Naive thymus-derived CD4-positive, alpha-beta T cell (primary cell): ENCODE measurements around the gene KRT84. TPM values are rescaled to one million over a fixed set of nuclear protein-coding genes. Genes with fewer than 3 reads are reported as not detected.

ENCODE experiments used
- ATAC-seq: fragments of 150-1000 bp; cut with Tn5 transposase; 2 replicates; pipeline ENCODE4 v1.10.0; 2021; ENCODE audit warnings: mild to moderate bottlenecking, moderate library complexity
- CTCF ChIA-PET: fragments of 350-600 bp; sonication (Branson Sonifier 250); formaldehyde crosslinking; loops from one replicate; lab custom pipeline; 2021; ENCODE audit warnings: antibody characterized with exemption; lab: Charles Lee
- POLR2A ChIA-PET: fragments of 350-600 bp; sonication (Branson Sonifier 250); formaldehyde crosslinking; loops from one replicate; lab custom pipeline; 2021; ENCODE audit warnings: antibody characterized with exemption, inconsistent platforms; lab: Charles Lee
- DNase-seq, 9 donors: peaks; one replicate each; pipeline versions ENCODE4 v3.0.0 to v3.0.0-alpha.2; 2020 to 2022; ENCODE audit warnings: mixed read lengths in 1 of 9
- H3K27ac ChIP-seq: one replicate; pipeline ENCODE4 v1.7.0; 2013; ENCODE audit warnings: mild to moderate bottlenecking, low read depth, low read length, moderate library complexity
- H3K27me3 ChIP-seq, 2 donors: one replicate each; pipeline ENCODE4 v1.7.0; 2013; ENCODE audit warnings: low read length in 2 of 2, mild to moderate bottlenecking in 2 of 2, moderate library complexity in 2 of 2; ENCODE audit not compliant: control insufficient read depth in 2 of 2, insufficient read depth in 2 of 2
- H3K36me3 ChIP-seq, 3 experiments: 1 replicate in 2 of 3; 2 replicates in 1 of 3; pipeline ENCODE4 v1.7.0; 2013; ENCODE audit warnings: low read length in 3 of 3, mild to moderate bottlenecking in 3 of 3, moderate library complexity in 1 of 3; ENCODE audit not compliant: insufficient read depth in 3 of 3, control insufficient read depth in 2 of 3
- H3K4me1 ChIP-seq, 2 donors: one replicate each; pipeline ENCODE4 v1.7.0; 2013; ENCODE audit warnings: low read length in 2 of 2, mild to moderate bottlenecking in 2 of 2, moderate library complexity in 1 of 2; ENCODE audit not compliant: control insufficient read depth in 2 of 2, insufficient read depth in 2 of 2
- H3K4me3 ChIP-seq: 2 replicates; pipeline ENCODE4 v1.7.0; 2013; ENCODE audit warnings: mild to moderate bottlenecking, low read length
- H3K9me3 ChIP-seq, 3 experiments: 1 replicate in 2 of 3; 2 replicates in 1 of 3; pipeline ENCODE4 v1.7.0; 2013; ENCODE audit warnings: low read length in 3 of 3; ENCODE audit not compliant: control insufficient read depth in 2 of 3
- H3K27ac Mint-ChIP-seq, 9 donors: one replicate each; pipeline ENCODE4 v1.8.0; 2020 to 2022; ENCODE audit warnings: mixed read lengths in 9 of 9, mild to moderate bottlenecking in 8 of 9, moderate library complexity in 5 of 9, inconsistent platforms in 2 of 9
- H3K27me3 Mint-ChIP-seq, 5 donors: one replicate each; pipeline ENCODE4 v1.8.0; 2021 to 2022; ENCODE audit warnings: mixed read lengths in 5 of 5, mild to moderate bottlenecking in 1 of 5
- H3K36me3 Mint-ChIP-seq, 5 donors: one replicate each; pipeline ENCODE4 v1.8.0; 2020 to 2022; ENCODE audit warnings: mixed read lengths in 5 of 5, mild to moderate bottlenecking in 3 of 5, inconsistent platforms in 1 of 5
- H3K4me1 Mint-ChIP-seq, 7 donors: one replicate each; pipeline ENCODE4 v1.8.0; 2020 to 2022; ENCODE audit warnings: mixed read lengths in 7 of 7, mild to moderate bottlenecking in 3 of 7, inconsistent platforms in 1 of 7
- H3K4me3 Mint-ChIP-seq, 10 donors: one replicate each; pipeline ENCODE4 v1.8.0; 2020 to 2022; ENCODE audit warnings: mild to moderate bottlenecking in 10 of 10, mixed read lengths in 10 of 10, moderate library complexity in 6 of 10, inconsistent platforms in 2 of 10
- H3K9me3 Mint-ChIP-seq, 11 donors: one replicate each; pipeline ENCODE4 v1.8.0; 2020 to 2022; ENCODE audit warnings: mixed read lengths in 11 of 11, mild to moderate bottlenecking in 4 of 11, inconsistent platforms in 1 of 11, moderate library complexity in 1 of 11
- intact Hi-C, 2 donors: fragments of 100-400 bp; cut with micrococcal nuclease; formaldehyde crosslinking; loops; one replicate each; pipeline ENCODE4 v1.15.1; 2023
- polyA plus RNA-seq, 2 donors: library from polyadenylated mRNA; unstranded; fragments of 300-500 nt; fragmentation: Illumina TruSeq; gene quantifications; one replicate each; pipeline ENCODE4 v1.2.3, GENCODE V29; 2021
- total RNA-seq, 6 experiments: library from RNA in 5 of 6; stranded (reverse) in 5 of 6; gene quantifications; 1 replicate in 5 of 6; 2 replicates in 1 of 6; pipeline ENCODE4 v1.2.3 and lab custom pipeline; 2021 to 2026

Gene KRT84
- total and polyA plus RNA-seq, 7 experiments from 2014 or later: not detected

GRCh38 chr12:52399756-52400155 lies 14.3 kb upstream of the KRT84 start:
- Histone ChIP-seq H3K4me1 (no peaks in the 10 kb centered on the region), H3K27me3 (no peaks in the 10 kb centered on the region), H3K4me3 (no peak overlapping the region), H3K9me3 (no peaks in the 10 kb centered on the region), H3K36me3 (no peaks in the 10 kb centered on the region), H3K27ac (no peak overlapping the region)
- DNase-seq (no peak), ATAC-seq (no peak)
- Mint-ChIP-seq H3K36me3 (no peaks in the 10 kb centered on the region), H3K27me3 (peaks cover 0 to 19% (median 5%) of the 10 kb centered on the region in 5 donors), H3K4me3 (no peak overlapping the region), H3K9me3 (peaks cover 0 to 2% (median 0%) of the 10 kb centered on the region in 11 donors), H3K27ac (no peak overlapping the region), H3K4me1 (peaks cover 0 to 2% (median 0%) of the 10 kb centered on the region in 7 donors)
- POLR2A ChIA-PET: no interaction called here
- CTCF ChIA-PET: interaction anchor here (0.8 kb wide), 1 partner anchor 100 kb away, joined by 3 read pairs; no protein-coding TSS in a partner anchor
- intact Hi-C loops: no loop called here

GRCh38 chr12:52398176-52398575 lies 12.7 kb upstream of the KRT84 start:
- Histone ChIP-seq H3K36me3 (no peaks in the 10 kb centered on the region), H3K9me3 (no peaks in the 10 kb centered on the region), H3K4me3 (no peak overlapping the region), H3K27ac (no peak overlapping the region), H3K27me3 (no peaks in the 10 kb centered on the region), H3K4me1 (no peaks in the 10 kb centered on the region)
- CTCF ChIA-PET: interaction anchor here (0.5 kb wide), 1 partner anchor 18 kb away, joined by 3 read pairs; no protein-coding TSS in a partner anchor
- ATAC-seq (no peak), DNase-seq (no peak)
- no peaks in the 10 kb centered on the region for H3K36me3 Mint-ChIP-seq
- peaks cover 0 to 2% (median 0%) of the 10 kb centered on the region in 7 donors for H3K4me1 Mint-ChIP-seq
- H3K4me3 Mint-ChIP-seq: no peak overlapping the region
- peaks cover 0 to 3% (median 0%) of the 10 kb centered on the region in 11 donors for H3K9me3 Mint-ChIP-seq
- H3K27me3 Mint-ChIP-seq: peaks cover 0 to 18% (median 5%) of the 10 kb centered on the region in 5 donors
- intact Hi-C loops: no loop called here
- POLR2A ChIA-PET: no interaction called here
- no peak overlapping the region for H3K27ac Mint-ChIP-seq

GRCh38 chr12:52396656-52397055 lies 11.2 kb upstream of the KRT84 start:
- H3K4me1 ChIP-seq: no peaks in the 10 kb centered on the region
- no peaks in the 10 kb centered on the region for H3K27me3 ChIP-seq
- H3K27ac ChIP-seq: no peak overlapping the region
- no peak overlapping the region for H3K4me3 ChIP-seq
- H3K4me1 Mint-ChIP-seq: peaks cover 0 to 2% (median 0%) of the 10 kb centered on the region in 7 donors
- no peaks in the 10 kb centered on the region for H3K36me3 Mint-ChIP-seq
- intact Hi-C loops: no loop called here
- H3K36me3 ChIP-seq: no peaks in the 10 kb centered on the region
- H3K27ac Mint-ChIP-seq: no peak overlapping the region
- no peak overlapping the region for H3K4me3 Mint-ChIP-seq
- POLR2A ChIA-PET: no interaction called here
- no peak for ATAC-seq
- H3K9me3 Mint-ChIP-seq: peaks cover 0 to 3% (median 0%) of the 10 kb centered on the region in 11 donors
- no peak for DNase-seq
- no peaks in the 10 kb centered on the region for H3K9me3 ChIP-seq
- peaks cover 0 to 16% (median 5%) of the 10 kb centered on the region in 5 donors for H3K27me3 Mint-ChIP-seq
- CTCF ChIA-PET: interaction anchor here (1.0 kb wide), 1 partner anchor 483 kb away, joined by 3 read pairs; no protein-coding TSS in a partner anchor

GRCh38 chr12:52395761-52396434 lies 10.4 kb upstream of the KRT84 start:
- Histone ChIP-seq H3K4me1 (no peaks in the 10 kb centered on the region), H3K36me3 (no peaks in the 10 kb centered on the region), H3K4me3 (no peak overlapping the region), H3K27ac (no peak overlapping the region), H3K9me3 (no peaks in the 10 kb centered on the region), H3K27me3 (no peaks in the 10 kb centered on the region)
- ATAC-seq: peak; percentile 53
- Mint-ChIP-seq H3K36me3 (no peaks in the 10 kb centered on the region), H3K4me3 (no peak overlapping the region), H3K9me3 (peaks cover 0 to 3% (median 0%) of the 10 kb centered on the region in 11 donors), H3K4me1 (peaks cover 0 to 2% (median 0%) of the 10 kb centered on the region in 7 donors), H3K27ac (no peak overlapping the region), H3K27me3 (peaks cover 0 to 12% (median 5%) of the 10 kb centered on the region in 5 donors)
- peak in 1 of 9 donors; percentile 19 for DNase-seq
- intact Hi-C loops: no loop called here
- CTCF ChIA-PET: interaction anchor here (0.6 to 1.7 kb wide), 3 partner anchors 22 to 482 kb away, joined by 3 to 7 read pairs (median 6); no protein-coding TSS in a partner anchor
- POLR2A ChIA-PET: no interaction called here

- H3K4me3 Mint-ChIP-seq: no peak overlapping the region
- Histone ChIP-seq H3K36me3 (no peaks in the 10 kb centered on the region), H3K4me1 (no peaks in the 10 kb centered on the region), H3K9me3 (no peaks in the 10 kb centered on the region), H3K27ac (no peak overlapping the region), H3K4me3 (no peak overlapping the region), H3K27me3 (no peaks in the 10 kb centered on the region)
- H3K27me3 Mint-ChIP-seq: peaks cover 0 to 9% (median 5%) of the 10 kb centered on the region in 5 donors
- no peaks in the 10 kb centered on the region for H3K36me3 Mint-ChIP-seq
- H3K27ac Mint-ChIP-seq: no peak overlapping the region
- CTCF ChIA-PET: interaction anchor here (0.9 to 1.7 kb wide), 2 partner anchors 483 to 487 kb away, joined by 4 to 7 read pairs; no protein-coding TSS in a partner anchor
- peaks cover 0 to 3% (median 0%) of the 10 kb centered on the region in 11 donors for H3K9me3 Mint-ChIP-seq
- DNase-seq (no peak), ATAC-seq (no peak)
- intact Hi-C loops: loop anchor here in 1 of 2 donors (5.0 kb wide), 1 partner anchor 482 kb away; no protein-coding TSS in a partner anchor
- POLR2A ChIA-PET: no interaction called here
- H3K4me1 Mint-ChIP-seq: peaks cover 0 to 2% (median 0%) of the 10 kb centered on the region in 7 donors
Observed at GRCh38 chr12:52394836-52395405, 9.5 kb upstream of the KRT84 start.

- intact Hi-C loops: loop anchor here in 1 of 2 donors (5.0 kb wide), 1 partner anchor 485 kb away; no protein-coding TSS in a partner anchor
- POLR2A ChIA-PET: no interaction called here
Observed at GRCh38 chr12:52392465-52393007, 7.1 kb upstream of the KRT84 start.

More at GRCh38 chr12:52392465-52393007, 7.1 kb upstream of the KRT84 start:
- DNase-seq (no peak), ATAC-seq (no peak)
- Mint-ChIP-seq H3K36me3 (no peaks in the 10 kb centered on the region), H3K9me3 (peaks cover 0 to 3% (median 0%) of the 10 kb centered on the region in 11 donors), H3K4me3 (no peak overlapping the region), H3K27ac (no peak overlapping the region), H3K27me3 (peaks cover 0 to 5% (median 4%) of the 10 kb centered on the region in 5 donors), H3K4me1 (peaks cover 0 to 1% (median 0%) of the 10 kb centered on the region in 7 donors)
- no peak overlapping the region for H3K4me3 ChIP-seq
- H3K27me3 ChIP-seq: no peaks in the 10 kb centered on the region
- no peak overlapping the region for H3K27ac ChIP-seq
- CTCF ChIA-PET: interaction anchor here (0.6 to 1.6 kb wide), 4 partner anchors 487 to 1745 kb away, joined by 3 to 6 read pairs (median 4); no protein-coding TSS in a partner anchor
- no peaks in the 10 kb centered on the region for H3K9me3 ChIP-seq
- H3K4me1 ChIP-seq: no peaks in the 10 kb centered on the region
- H3K36me3 ChIP-seq: no peaks in the 10 kb centered on the region
